Measurements from ENCODE around the gene TMEM203.

GRCh38 chr9:137216188-137216965, 10.9 kb upstream of the TMEM203 start:
- TF ChIP-seq TCF7 (CRISPR knock-in tag; IDR thresholded peaks at IDR 0.05; ENCODE audit: low read depth) (no peak), USF2 (CRISPR knock-in tag; IDR thresholded peaks at IDR 0.05) (no peak), ETV6 (CRISPR knock-in tag; IDR thresholded peaks at IDR 0.05) (no peak), CTCF (IDR thresholded peaks at IDR 0.05) (no peak), SP1 (CRISPR knock-in tag; conservative IDR thresholded peaks at IDR 0.05) (no peak), AFF4 (CRISPR knock-in tag; IDR thresholded peaks at IDR 0.05; ENCODE audit: borderline replicate concordance) (no peak), KAT7 (CRISPR knock-in tag; IDR thresholded peaks at IDR 0.05; ENCODE audit: borderline replicate concordance) (no peak), ZNF416 (CRISPR knock-in tag; IDR thresholded peaks at IDR 0.05) (no peak), SMAD3 (CRISPR knock-in tag; IDR thresholded peaks at IDR 0.05; ENCODE audit: borderline replicate concordance) (no peak), JUN (CRISPR knock-in tag; IDR thresholded peaks at IDR 0.05) (no peak), GABPB1 (CRISPR knock-in tag; IDR thresholded peaks at IDR 0.05) (no peak)
- TF ChIP-seq, protein P1, sequence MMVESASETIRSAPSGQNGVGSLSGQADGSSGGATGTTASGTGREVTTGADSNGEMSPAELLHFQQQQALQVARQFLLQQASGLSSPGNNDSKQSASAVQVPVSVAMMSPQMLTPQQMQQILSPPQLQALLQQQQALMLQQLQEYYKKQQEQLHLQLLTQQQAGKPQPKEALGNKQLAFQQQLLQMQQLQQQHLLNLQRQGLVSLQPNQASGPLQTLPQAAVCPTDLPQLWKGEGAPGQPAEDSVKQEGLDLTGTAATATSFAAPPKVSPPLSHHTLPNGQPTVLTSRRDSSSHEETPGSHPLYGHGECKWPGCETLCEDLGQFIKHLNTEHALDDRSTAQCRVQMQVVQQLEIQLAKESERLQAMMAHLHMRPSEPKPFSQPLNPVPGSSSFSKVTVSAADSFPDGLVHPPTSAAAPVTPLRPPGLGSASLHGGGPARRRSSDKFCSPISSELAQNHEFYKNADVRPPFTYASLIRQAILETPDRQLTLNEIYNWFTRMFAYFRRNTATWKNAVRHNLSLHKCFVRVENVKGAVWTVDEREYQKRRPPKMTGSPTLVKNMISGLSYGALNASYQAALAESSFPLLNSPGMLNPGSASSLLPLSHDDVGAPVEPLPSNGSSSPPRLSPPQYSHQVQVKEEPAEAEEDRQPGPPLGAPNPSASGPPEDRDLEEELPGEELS (CRISPR knock-in tag; IDR thresholded peaks at IDR 0.05): no peak
- TF ChIP-seq, protein P2, sequence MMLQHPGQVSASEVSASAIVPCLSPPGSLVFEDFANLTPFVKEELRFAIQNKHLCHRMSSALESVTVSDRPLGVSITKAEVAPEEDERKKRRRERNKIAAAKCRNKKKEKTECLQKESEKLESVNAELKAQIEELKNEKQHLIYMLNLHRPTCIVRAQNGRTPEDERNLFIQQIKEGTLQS (CRISPR knock-in tag; conservative IDR thresholded peaks at IDR 0.05): no peak
- TF ChIP-seq, protein P3, sequence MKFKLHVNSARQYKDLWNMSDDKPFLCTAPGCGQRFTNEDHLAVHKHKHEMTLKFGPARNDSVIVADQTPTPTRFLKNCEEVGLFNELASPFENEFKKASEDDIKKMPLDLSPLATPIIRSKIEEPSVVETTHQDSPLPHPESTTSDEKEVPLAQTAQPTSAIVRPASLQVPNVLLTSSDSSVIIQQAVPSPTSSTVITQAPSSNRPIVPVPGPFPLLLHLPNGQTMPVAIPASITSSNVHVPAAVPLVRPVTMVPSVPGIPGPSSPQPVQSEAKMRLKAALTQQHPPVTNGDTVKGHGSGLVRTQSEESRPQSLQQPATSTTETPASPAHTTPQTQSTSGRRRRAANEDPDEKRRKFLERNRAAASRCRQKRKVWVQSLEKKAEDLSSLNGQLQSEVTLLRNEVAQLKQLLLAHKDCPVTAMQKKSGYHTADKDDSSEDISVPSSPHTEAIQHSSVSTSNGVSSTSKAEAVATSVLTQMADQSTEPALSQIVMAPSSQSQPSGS (CRISPR knock-in tag; IDR thresholded peaks at IDR 0.05; ENCODE audit: borderline replicate concordance, low read depth): no peak

Measured in WTC11 (cell line).